SIG-M5 treated with dmso at 0.1 percent for 504 hours (cell line): ENCODE data around the gene TEX2.

Experiments
- DNase-seq: peaks from one replicate; lab custom pipeline; 2025; ENCODE audit not compliant: unreplicated experiment; lab: John Stamatoyannopoulos, UW

TEX2 gene

DNA sequence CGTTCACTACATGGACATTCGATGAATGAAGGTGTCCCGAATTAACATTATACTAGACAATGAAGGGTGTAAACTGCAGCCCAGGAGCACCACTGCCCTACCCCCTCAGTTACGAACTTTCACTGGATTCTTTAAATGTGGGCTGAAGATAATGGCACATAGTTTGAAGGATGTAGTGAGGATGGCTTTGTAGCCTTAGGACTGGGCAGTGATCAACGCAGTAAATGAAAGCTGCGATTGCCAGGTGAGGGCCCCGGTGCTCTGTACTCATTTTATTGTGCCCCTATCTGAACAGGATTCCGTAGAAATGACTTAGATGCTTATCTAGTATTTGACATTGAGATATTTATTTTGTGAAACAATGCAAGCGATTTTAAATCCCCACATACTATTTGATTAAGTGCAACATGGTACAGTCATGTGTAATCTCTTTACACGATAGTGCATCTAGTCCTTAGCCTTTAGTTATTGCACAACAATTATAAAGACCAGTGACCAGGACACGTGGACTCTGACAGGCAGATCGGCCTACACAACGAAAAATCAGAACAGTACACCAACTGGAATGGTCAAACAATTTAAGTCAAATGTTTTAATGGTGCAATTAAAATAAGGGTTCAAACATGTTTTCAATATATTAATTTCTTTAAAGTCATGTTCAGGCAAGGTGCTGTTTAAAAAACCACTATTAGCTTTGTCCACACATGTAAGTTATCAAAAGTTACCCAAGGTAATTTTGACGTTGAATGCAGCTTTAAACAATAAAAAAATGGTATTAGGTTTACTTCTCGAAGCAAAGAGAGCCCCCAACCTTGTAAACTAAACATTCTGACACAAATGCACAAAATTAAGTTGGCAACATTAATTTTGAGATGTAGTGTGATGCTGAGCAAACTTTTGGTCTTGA lies 115.7 kb downstream of the TEX2 start:
- DNase-seq = peak; percentile 55

DNA sequence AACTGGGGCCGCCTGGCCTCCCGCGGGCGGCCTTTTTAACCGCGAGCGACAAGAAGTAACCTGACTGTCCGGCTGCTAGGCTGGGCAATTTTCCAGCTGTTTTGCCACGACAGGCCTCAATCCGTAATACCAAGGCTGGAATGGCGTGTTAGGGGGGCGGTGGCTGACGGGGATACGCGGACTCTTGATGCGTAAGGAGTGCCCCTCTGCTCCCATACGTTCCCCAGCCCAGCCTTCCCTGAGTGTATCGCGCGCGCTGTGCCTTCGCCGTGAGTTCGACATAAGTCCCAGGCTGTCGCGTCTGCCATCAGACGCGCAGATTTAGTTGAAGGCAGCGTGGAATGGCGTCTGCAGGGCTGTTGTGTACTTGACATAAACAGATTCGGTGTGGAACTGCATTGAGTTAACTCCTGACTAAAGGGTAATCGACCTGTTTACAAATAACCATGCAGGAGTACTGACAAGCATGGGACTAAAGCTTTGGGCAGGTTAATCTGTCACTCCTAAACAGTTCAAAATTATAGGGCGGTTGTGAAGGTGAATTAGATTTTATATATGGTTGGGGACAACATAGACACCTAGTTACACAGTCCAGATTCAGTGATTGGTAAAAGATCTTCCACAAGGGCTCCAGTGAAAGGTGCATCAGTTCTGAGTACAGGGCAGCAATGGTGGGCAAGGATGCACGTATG lies 116.5 kb downstream of the TEX2 start:
- DNase-seq = peak; percentile 45

- peak; percentile 100 for DNase-seq
Measured at GRCh38 chr17:64145751-64146417, 117.2 kb downstream of the TEX2 start.

DNA sequence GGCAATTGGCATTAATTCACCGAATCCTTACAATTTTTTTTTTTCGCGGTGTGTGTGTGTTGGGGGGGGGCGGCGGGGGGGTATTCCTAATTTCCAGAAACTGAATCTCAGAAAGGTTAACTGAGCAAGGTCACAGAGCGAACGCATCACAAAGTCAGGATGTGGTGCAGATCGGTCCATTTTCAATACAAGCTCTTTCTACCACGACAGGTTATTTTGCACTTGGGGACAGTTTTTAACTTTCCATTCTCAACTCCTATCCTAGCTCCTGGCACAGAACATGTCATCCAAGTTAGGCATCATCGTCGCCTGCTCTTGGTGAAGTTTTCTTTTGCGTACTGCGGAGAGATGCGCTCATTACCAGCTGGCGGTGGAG lies 117.7 kb downstream of the TEX2 start:
- DNase-seq = no peak

- DNase-seq = no peak
Measured at GRCh38 chr17:64139542-64139941, 123.5 kb downstream of the TEX2 start.

DNA sequence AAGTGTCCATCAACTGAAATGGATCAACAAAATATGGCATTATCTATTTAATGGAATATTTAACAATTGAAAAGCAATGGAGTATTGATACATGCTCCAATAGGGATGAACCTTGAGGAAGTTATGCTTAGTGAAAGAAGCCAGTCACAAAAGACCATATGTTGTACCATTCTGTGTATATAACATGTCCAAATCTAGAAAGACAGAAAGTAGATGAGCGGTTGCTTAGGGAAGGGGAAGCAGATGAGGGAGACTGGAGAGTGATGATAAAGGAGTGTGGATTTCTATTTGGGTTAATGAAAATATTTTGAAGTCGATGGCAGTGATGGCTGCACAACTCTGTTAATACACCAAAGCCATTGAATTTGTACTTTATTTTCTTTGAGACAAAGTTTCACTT lies 124.6 kb downstream of the TEX2 start:
- DNase-seq = no peak

DNA sequence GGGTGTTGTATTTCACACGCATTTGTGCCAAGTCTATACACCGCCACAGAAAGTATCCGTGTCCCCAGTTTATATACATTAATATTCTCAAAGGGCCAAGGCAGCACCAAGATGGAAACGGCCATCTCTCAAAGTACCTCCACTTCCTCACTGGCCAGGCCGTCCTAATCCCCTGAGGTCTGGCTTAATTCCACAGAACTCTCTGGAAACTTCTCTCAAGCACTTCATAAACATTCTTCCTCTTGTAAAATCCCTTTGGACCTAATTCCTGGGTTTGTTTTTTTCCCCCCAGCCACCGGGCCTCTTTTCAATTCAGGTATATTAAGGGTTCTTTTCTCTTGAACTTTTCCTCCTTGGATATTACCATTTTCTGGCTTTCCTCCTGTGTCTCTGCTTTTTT lies 128.1 kb downstream of the TEX2 start:
- DNase-seq = no peak

- DNase-seq = no peak
Measured at GRCh38 chr17:64134216-64134970, 128.7 kb downstream of the TEX2 start.

DNA sequence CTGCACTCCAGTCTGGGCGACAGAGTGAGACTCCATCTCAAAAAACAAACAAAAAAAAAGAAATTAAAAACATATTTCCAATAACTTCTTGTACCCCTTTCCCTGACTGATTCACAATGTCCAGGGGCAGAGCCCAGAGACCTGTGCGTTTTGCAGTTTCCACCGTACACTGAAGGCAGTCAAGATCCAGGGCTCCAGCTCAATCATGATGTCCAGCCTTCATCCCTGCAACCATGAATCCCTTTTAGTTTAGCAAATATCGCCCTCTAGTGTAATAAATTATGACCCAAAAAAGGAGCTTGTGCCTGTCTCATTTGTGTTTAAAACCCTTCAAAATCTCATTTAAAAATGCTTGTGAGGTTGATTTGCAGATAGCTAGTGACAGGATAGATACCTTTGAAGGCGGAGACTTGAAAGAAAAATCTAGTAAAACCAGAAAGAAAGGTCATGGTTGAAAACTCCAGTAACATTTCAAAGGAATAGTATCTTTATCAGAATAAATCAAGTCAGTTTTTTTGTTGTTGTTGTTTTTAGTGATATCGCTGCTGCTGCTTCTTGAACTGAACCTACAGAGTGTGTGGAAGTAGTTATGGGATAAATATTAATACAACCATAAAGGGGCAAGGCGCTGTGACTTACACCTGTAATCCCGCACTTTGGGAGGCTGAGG lies 129.4 kb downstream of the TEX2 start:
- peak; percentile 88 for DNase-seq

DNA sequence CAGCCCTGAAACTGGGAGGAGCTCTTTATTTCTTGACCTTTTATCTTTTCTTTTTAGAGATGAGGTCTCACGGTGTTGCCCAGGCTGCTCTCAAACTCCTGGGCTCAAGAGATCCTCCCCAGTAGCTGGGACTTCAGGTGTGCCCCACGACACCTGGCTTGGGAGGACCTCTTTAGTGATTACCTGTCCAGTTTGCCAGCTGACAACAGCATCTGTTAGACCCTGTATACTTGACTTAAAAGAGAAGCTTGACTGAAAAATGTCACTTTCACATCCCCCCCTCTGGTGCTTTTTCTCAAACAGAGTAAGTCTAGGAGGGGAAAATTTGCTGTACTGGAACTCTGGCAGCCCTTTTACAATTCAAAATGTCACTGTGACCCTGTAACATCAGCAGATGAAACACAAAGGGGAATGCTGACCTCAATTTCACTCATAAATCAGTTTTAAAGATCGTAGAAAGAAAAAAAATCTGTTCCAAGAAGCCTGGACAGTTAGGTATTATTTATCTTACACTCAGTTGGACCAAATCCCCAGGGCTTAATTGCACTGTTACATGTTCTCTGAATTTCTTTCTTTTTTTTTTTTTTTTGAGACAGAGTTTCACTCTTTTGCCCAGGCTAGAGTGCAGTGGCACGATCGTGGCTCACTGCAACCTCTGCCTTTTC lies 131.3 kb downstream of the TEX2 start:
- DNase-seq = no peak

DNA sequence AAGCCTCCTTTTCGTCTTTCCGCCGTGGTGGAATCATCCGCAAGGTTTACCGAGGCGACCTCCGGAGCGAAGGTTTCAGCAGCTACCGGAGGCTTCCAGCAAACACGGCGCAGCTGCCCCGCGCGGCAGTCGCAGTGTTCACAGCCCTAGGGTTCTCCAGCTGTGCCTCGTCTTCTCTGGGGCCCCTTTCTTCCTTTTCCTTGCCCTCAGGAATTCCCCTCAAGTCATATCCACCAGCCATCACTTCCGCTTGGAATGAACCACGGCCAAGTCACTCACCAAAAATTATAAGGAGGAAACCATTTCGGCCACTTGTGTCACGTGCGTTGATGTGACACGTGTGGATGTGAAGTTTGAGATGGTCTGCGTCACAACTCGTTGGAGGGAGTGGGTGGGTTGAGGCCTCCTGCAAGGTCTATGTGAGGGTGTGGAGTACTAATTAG lies 132.5 kb downstream of the TEX2 start:
- no peak for DNase-seq

GRCh38 chr17:64129765-64130558 lies 133.1 kb downstream of the TEX2 start, which contains the start of gene ERN1:
TSS of gene ERN1 (minus strand) at chr17:64130144. CDS start at chr17:64130029, 115 bp downstream.
- peak; percentile 95 for DNase-seq

DNA sequence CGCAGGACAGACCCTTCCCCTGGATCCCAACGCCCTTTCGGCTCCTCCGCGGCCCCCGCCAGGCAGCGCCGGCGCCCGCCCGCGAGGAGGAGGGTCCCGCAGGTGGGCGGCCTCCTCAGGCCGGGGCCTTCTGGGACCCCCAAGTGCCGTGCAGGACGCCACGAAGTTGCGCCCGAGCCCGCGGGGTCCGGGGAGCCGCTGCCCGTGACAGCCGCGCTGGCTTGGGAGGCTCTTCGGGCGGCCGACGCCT lies 133.6 kb downstream of the TEX2 start:
- no peak for DNase-seq

DNA sequence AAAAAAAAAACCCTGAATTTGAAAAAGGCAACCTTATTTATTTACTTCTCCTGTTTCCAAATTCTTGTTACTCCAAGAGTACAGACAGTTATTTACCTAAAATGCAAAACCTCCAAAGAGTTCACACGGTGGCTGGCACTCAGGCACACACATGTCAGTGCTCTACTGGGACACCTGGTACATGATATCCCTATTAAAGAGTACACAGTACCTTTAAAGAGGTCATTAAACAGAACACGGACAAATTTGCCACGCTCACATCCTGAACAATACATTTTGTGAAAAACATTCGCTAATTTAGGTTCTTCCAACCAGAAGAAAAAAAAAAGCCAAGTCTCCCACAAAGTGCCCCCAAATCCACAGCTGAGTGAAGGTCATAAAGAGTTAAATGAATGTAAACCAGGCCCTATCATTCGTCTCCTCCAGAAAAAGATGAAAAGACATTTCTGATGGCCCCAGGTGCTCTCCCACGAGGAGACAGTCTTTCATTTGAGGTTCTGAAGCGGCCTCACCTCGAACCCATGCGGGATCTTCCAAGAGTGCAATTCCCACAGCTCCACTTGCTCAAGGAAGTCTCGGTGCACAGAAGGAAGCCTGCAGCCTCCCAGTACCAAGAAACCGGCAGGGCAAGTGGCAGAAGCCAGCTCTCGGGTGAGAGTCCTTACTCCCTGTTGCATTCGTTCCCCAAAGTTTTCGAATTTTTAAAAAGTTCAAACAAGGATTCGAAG lies 134.1 kb downstream of the TEX2 start:
- DNase-seq = peak; percentile 65

DNA sequence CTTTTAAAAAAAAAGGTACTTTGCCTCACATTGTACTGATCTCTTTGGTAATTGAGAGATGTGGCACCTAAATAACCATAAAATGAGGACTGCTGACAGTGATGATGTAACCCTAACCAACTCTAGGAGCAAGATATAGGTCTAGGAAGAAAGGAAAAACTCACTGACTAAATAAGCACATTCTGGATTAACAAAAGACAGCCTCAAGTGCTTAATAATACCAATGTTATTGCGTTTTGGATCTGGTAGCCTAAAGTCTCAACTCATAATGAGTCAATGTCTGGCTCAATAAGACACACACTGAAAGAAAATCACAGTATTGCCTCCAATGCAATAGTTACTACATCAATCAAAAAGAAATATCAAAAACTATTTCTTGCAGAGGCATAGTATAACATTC lies 136.1 kb downstream of the TEX2 start:
- DNase-seq = no peak

- DNase-seq = no peak
Measured at GRCh38 chr17:64125937-64126336, 137.1 kb downstream of the TEX2 start.

DNA sequence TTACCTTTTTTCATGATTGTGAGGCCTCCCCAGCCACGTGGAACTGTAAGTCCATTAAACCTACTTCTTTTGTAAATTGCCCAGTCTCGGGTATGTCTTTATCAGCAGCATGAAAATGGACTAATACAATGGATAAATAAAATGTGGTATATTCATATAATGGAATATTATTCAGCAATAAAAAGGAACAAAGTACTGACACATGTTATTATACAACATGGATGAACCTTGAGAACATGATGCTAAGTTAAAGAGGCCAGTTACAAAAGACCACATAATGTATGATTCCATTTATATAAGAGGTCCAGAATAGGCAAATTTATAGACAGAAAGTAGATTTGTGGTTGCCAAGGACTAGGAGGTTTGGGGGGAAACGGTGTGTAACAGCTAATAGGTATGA lies 138.5 kb downstream of the TEX2 start:
- DNase-seq = no peak

DNA sequence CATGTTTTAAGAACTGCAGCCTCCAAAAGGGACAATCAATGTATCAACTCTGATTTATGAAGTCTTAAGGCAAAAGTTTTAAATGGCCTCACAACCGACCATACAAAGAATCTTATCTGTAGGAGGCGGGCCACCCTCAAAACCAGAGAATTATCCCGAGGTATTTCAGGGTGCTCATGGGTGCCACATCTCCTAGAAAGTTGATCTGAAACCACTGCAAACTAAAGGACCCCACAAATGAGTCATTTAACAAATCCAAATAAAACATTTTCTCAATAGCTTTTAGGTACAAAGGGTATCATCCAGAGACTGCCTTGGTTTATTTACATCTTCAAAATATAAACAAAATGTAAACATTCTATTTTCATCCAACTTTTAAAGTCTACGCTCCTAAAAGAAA lies 139.9 kb downstream of the TEX2 start:
- no peak for DNase-seq
